Middle frontal gyrus (tissue), 1 donor: Measurements from ENCODE around the gene RFC5.
"Not testable (repeated sequence)": the region's sequence is repeated elsewhere in the genome, so short reads cannot be mapped to it uniquely, and the experiment has no call there.

ENCODE experiments used
- DNase-seq: peaks from one replicate; pipeline ENCODE4 v3.0.0-alpha.2; 2015; ENCODE audit warnings: low spot score; ENCODE audit errors: extremely low spot score

RFC5 gene

DNA sequence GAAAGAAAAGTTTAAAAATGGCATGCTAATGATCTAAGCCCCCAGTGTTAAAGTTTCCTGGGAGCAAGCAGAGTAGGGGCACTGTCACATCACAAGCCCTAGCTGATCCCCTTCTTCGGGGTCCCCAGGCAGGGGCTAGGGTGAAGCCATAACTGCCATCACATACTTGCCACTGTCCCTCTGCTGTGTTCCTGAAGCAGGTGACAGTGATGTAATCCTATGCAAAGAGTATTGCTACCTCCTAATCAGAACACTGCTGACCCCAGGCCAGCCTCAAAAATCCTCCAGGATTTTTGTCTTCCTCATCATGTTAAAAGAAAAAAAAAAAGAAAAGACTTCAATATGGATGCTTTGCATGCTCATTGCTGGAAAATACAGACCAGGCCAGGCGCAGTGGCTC is 1.2 kb upstream of the RFC5 start:
- no peak for DNase-seq

DNA sequence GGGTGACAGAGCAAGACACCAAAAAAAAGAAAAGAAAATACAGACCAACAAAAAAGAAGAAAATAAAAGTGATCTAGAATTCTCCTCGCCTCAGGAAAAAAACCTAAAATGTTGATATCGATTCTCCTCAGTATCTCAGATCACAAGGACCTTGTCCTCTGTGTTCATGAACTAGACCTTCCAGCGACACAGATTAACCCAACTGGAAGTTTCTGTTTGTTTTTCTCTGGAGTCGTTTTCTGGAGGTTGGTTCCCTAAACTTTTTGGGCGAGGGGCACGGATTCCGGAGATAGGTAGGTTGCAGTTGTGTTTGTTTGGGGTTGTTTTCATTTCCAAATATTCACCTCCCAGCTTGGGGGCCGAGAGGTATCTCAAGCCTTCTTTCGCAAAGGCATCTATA is 559 bp upstream of the RFC5 start:
- no peak for DNase-seq

DNA sequence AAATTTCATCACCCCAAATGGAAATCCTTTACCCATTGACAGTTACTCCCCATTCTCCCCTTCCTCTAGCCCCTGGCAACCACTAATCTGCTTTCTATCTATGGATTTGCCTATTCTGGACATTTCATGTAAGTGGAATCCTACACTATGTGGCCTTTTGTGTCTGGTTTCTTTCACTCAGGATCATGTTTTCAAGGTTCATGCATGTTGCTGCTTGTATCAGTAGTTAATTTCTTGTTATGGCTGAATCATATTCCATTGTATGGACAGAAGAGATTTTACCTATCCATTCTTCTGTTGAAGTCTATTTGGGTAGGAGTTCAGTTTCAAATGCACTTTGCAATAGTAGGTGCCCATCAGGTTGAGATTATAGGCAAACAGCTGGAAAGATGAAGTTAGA is 1.4 kb downstream of the RFC5 start:
- no peak for DNase-seq

DNA sequence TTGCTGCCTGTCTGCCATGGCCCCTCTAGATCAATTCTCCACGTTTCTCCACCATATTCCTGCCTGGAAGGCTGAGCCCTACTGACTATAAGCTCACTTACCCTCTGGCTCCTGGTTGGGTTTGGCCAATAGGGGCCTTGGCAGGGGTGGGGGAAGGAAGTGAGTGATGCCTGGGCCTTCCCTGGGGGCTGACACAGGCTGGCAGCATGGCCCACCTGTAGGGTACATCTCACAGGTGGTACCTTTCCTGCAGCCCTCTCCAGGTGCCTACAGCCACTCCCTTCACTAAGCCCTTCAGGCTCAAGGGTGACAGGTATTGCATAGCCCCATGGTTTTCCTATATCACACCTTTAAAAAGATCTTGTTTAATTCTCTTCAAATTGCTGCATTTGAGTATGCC is 3.5 kb downstream of the RFC5 start:
- DNase-seq = no peak

DNA sequence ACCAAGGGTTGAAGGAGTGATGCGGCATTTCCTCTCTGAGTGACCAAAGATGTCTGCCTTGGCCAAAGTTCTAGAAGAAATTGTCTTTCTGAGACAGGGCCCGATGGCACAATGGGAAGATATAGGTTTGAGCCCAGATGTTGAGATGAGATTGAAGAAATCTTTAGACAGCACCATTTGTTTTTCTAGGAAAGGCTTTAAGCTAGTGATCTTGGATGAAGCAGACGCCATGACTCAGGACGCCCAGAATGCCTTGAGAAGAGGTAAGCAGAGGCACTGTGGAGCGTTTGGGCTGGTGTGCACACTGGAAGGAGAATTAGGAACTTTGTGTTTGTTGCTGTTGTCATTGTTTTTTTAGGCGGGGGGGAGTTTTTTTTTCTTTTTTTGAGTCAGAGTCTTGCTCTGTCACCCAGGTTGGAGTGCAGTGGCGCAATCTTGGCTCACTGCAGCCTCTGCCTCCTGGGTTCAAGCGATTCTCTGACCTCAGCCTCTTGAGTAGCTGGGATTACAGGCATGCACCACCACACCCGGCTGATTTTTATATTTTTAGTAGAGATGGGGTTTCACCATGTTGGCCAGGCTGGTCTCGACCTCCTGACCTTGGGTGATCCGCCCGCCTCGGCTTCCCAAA is 5.7 kb downstream of the RFC5 start:
- DNase-seq = not testable (repeated sequence)

DNA sequence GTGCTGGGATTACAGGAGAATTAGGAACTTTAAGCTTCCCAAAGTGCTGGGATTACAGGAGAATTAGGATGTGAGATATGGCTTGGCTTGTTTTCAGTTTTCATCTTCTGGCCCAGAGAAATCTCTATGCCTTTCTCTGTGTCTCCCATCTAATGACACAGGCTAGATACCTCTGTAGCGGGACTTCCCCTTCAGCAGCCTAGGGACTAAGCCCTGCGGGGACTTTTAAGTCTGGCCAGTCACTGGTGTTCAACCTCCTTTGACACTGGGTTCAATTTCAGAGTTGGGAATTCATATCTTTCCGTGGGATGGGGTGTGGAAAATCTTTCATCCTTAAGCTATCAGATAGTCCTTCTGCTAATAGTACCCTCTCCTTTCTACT is 6.2 kb downstream of the RFC5 start:
- no peak for DNase-seq

DNA sequence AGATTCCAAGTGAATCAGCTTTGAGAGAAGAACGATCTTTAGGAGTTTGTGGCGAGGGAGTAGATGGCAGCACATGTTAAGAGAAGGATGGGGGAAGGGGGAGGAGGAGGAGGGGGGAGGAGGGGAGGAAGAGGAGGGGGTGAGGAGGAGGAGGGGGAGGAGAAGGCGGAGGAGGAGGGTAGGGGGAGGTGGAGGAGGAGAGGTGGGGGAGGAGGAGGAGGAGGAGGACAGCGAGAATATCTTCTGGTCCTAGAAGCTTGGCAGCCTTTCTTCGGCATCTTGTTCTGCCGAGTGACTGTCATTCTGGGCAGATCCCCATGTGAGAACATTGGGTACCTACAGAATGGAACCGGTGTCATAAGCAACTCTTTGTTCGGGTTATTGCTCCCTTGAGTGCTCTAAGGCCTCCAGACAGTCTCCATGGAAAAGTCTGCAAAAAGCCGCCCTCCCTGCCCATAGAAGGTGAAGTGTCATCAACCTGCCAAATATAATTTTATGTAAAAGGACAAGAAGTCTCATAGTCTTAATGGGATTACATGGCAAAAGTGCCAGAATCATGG is 6.9 kb downstream of the RFC5 start:
- DNase-seq = no peak

DNA sequence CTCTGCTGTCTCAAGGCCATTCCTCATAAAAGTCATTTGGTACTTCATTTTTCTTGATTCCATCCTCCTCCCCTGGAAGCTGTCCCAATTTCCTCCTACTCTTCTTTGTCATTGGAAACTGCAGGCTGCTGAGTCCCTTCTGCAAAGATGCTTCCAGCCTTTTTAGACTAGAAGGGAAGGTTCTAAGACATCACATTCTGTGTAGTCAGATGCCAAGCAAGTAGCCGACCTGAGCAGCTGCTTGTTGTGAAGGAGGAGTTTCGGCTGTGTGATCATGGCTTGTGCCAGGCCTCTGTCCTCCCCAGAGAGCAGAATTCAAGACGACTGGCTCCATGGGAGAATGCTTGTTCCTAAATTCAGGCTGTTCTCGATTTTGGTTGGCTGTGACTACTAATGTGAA is 8.7 kb downstream of the RFC5 start:
- peak; percentile 64 for DNase-seq

DNA sequence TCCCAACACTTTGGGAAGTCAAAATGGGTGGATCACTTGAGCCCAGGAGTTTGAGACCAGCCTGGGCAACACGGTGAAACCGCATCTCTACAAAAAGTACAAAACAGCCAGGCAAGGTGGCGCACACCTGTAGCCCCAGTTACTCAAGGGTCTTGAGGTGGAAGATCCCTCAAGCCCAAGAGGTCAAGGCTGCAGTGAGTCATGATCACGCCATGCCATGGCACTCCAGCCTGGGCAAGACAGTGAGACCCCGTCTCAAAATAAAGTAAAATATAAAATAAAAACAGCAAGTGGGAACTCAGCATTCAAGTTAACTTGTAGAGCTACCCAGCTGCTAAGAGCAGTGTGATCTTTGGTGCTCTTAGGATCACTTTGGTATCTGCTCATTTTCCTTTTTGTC is 12.7 kb downstream of the RFC5 start:
- DNase-seq = no peak

DNA sequence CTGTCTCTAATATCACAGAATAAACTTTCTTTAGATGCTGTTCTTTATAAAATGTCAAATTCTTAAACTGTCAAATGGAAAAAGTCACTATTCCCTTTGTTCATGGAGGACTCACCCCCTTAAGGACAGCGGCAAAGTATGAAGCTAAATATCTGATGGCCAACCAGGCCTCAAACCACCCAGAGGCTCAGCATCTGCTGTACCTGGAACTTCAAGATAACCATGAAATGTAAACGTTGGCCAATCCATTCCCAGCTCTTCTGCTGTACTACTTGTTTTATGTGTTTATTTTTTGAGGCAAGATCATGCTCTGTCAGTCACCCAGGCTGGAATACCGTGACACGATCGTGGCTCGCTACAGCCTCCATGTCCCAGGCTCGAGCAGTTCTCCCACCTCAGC is 15.7 kb downstream of the RFC5 start:
- no peak for DNase-seq

DNA sequence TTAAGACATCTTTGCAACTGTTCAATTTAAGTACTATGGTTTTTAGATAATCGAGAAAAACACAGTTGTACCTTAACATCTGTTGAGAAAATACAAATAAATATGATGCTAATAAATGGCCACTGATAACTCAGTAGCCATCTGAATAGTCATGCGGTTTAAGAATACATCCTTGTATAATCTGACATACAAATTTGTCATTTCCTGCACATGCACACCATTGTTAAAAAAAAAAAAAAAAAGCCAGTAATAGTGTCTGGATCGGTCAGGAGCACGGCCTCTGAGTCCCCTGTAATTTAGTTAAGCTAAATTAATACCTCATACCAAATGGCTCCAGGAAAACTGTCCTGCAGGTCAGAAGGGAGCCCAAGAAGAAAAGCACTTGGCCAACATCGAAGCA is 16.8 kb downstream of the RFC5 start:
- no peak for DNase-seq

DNA sequence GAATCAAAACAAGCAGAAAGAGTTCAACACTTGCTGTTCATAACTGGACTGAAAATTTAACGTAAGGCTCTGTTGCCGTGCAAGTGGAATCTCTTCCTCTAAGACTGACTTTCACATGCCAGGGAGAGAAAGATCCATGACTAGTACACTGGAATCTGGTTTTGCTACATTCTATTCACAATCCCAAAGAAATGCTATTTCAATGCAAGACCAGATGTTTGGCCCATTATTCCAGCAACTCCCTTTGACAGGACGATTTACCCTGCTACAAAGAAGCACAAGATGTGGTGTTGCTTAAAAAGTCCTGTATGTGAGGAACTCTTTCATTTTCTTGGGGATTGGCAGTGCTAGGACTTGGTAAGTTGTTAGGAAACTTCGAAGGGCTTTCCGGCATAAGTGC is 17.4 kb downstream of the RFC5 start:
- DNase-seq = no peak

DNA sequence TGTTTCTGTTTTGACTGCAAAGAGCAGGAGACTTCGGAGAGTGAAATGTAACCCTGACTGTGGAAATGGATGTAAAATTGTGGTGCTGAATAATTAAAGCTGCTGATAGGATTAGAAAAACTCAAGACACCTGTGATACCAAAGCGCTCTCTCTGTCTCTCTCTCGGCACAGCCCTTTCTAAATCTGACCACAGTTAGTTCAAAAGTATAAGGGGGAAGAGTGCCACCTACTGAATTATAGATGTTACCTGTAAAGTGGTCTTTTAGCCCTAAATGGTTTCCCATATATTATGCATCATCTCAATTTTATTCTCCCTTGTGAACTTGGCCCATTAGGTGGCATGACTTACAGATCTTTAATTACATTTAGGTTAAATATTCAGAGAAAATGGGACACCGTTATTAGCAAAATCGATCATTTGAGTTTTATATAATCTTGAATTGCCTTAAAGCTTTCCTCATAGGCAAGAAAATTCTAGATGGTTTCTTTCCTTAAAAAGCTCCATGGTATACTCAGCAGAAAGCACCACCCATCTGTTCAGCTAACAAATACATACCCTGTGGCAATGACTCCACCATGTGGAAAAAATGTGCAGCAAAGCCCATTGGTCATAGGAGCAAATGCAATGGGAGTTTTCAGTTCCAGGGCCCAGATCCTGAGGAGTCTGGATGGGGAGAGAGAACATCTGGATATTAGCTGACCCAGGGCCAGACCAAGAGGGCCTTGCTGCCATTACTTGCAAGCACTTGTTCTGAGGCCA is 18.1 kb downstream of the RFC5 start:
- peak; percentile 41 for DNase-seq

DNA sequence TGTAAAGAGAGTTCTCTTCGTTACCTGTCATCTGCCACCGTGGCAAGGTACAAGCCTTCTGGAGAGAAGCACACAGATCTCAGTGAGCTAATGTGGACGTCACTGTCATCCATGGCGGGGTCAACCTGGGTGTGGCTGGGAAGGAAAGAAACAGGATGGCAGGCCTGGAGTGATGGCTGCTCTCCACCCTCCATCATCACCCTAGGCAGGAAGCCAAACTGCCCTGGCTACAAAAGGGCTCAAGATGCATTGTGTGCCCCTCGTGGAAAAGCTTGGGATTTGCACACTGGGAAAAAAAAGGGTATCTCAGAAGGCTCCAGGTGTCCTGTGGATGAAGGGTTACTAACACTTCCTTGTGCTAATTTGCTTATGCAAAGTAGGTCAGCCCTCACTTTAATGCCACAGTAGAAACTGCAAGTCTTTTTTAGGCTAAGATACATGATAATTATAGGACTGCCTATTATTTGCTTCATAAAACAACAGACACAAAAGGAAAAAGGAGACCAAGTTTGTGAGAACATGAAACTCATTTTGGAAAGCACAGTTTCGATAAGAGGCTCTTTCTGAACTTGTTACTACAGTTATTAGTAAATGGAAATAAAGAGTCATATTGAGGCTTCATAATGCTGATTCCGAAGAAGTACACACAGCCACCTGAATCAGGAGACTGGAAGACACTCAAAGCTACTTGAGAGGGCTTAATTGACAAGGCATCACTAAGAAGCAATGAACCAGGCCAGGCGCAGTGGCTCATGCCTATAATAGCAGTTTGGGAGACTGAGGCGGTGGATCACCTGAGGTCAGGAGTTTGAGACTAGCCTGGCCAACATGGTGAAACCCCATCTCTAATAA is 18.9 kb downstream of the RFC5 start:
- DNase-seq = no peak

DNA sequence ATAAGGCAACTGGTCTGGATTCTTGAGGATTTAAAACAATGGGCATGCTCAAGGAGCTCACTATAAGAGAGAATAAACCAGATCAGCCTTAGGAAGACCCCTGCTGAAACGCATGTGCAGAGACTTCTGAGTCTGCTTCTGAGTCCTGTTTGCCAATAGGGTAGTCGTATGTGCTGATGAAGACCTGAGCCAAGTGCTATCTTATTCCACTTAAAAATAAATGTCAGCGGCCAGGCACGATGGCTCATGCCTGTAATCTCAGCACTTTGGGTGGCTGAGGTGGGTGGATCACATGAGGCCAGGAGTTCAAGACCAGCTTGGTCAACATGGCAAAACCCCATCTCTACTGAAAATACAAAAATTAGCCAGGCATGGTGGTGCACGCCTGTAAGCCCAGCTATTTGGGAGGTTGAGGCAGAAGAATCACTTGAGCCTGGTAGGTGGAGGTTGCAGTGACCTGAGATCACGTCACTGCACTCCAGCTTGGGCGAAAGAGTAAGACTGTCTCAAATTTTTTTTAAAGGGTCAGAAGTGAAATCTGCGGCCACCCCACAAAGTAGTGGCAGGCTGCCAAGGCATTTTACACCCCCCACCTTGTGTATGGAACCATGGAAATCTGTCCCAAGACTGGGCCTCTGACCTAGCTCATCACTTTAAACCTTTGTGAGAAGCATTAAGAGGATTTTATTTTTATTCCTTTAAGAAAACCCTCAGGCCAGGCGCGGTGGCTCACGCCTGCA is 20.3 kb downstream of the RFC5 start:
- DNase-seq = no peak

DNA sequence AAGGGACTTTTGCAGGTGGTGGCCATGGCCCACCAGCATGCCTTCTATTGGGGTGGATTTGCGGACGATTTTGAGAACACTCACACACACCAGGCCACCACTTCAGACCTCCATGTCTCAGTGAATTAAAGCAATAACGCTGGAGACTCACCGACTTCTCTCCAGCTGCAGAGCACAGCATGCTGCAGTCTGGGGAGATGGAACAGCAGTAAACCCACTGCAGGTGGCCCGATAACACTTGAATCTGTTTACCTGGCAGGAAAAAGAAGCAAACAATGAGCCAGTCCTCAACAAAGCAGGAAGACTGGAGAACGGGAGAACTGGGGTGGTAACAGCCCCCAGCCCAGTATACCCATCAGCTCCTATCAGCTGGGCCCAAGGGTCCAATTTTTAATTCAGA is 21.6 kb downstream of the RFC5 start:
- no peak for DNase-seq

DNA sequence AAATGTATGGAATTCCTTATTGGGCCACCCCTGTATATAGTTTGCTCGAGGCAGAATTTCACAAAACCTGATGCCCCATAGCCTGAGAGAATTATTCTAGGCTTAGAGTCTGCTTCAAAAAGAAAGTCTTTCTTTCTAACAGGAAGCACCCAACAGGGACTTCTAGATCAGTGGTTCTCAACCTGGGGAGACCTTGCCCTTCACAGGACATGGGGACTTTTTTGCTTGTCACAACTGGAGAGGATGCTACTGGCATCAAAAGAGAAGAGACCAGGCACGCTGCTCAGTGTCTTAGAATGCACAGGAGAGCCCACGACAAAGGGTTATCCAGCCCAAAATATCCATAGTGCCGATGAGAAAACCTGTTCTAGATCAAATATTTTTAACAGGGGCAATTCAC is 25.6 kb downstream of the RFC5 start:
- no peak for DNase-seq

DNA sequence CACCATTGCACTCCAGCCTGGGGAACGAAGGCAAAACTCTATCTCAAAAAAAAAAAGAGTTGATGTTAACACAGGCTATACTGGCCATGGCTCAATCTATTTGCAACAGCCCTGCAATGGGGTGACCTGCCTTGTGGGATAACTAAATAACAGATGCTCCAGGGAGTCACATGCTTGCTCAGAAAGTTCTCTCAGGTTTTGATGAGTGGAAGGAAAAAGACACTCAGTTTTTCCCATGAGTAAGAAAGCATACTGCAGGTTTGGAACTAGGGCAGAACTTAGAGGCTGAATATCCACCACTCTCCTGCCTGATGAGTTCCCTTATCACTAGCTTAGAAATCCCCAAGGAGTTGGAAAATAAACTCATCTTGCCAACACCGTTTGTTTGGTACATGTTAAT is 27.6 kb downstream of the RFC5 start:
- no peak for DNase-seq

DNA sequence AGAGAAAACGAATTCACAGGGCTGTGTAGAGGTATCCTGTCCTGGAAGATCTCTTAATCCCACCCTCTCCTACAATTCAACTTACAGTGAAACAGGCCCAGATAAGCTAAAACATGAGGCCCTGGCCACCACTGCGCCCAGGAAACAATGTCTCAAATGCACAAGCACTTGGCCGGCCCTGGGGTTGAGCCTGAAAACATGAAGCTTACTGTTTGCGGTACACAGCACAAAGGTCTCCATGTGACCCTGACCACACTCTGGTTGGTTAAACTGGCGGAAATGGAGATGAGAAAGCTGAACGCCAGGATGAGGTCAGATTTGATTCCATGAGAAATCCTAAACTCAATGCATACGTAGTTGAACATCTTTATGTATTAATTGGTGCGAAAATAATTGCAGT is 28.1 kb downstream of the RFC5 start:
- DNase-seq = no peak

DNA sequence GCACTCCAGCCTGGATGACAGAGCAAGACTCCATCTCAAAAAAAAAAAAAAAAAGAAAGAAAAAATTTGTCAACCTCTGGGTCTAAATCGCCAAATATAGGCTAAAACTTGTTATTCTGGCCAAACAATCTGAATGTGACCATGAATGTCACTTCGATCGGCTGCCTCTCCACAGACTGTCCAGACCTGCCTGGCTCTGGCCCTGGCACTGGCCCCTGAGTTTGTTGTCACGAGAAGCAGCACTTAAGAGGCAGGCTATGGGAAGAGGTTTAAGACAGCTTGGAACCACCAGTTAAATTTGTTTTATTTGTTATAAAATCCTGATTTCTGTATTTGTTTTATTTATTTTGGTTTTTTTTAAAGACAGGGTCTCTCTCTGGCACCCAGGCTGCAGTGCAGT is 29.9 kb downstream of the RFC5 start:
- DNase-seq = no peak
